Neural progenitor cell (in vitro differentiated cells): ENCODE measurements around the gene MYO15A. TPM values are rescaled to one million over a fixed set of nuclear protein-coding genes. Genes with fewer than 3 reads are reported as not detected.
A peak's percentile ranks its signal among the peaks of the same experiment; 100 is the strongest.

Experiments
- DNase-seq: peaks from one replicate; pipeline ENCODE4 v3.0.0-alpha.2; 2016; ENCODE audit warnings: low spot score
- H2AFZ ChIP-seq: fragments of 200-600 bp; sonication (generic); replicated peaks from 2 replicates; pipeline ENCODE4 v1.6.1; 2016; ENCODE audit warnings: antibody characterized with exemption
- H3F3A ChIP-seq: fragments of 200-600 bp; sonication (generic); 2 replicates; pipeline ENCODE4 v1.6.1; 2016; ENCODE audit warnings: antibody characterized with exemption, low read depth
- H3K27ac ChIP-seq: fragments of 200-600 bp; sonication (generic); 2 replicates; pipeline ENCODE4 v1.5.1; 2016; ENCODE audit warnings: mild to moderate bottlenecking
- H3K27me3 ChIP-seq: fragments of 200-600 bp; sonication (generic); 2 replicates; pipeline ENCODE4 v1.6.1; 2016; ENCODE audit warnings: mild to moderate bottlenecking, moderate library complexity
- H3K36me3 ChIP-seq: fragments of 200-600 bp; sonication (generic); 2 replicates; pipeline ENCODE4 v1.5.1; 2016
- H3K4me1 ChIP-seq: fragments of 200-600 bp; sonication (generic); 2 replicates; pipeline ENCODE4 v1.6.1; 2016; ENCODE audit warnings: mixed run types
- H3K4me2 ChIP-seq: fragments of 200-600 bp; sonication (generic); 2 replicates; pipeline ENCODE4 v1.6.1; 2016
- H3K4me3 ChIP-seq: fragments of 200-600 bp; sonication (generic); 2 replicates; pipeline ENCODE4 v1.5.1; 2016
- H3K79me2 ChIP-seq: fragments of 200-600 bp; sonication (generic); 2 replicates; pipeline ENCODE4 v1.6.1; 2016; ENCODE audit warnings: low read depth
- H3K9ac ChIP-seq: fragments of 200-600 bp; sonication (generic); 2 replicates; pipeline ENCODE4 v1.6.1; 2016
- H3K9me3 ChIP-seq: fragments of 200-600 bp; sonication (generic); 2 replicates; pipeline ENCODE4 v1.5.1; 2016; ENCODE audit warnings: low read depth
- H4K20me1 ChIP-seq: fragments of 200-600 bp; sonication (generic); 2 replicates; pipeline ENCODE4 v1.6.1; 2016; ENCODE audit warnings: low read depth
- H3K27ac Mint-ChIP-seq: 3 replicates; pipeline ENCODE4 v1.8.0; 2021; ENCODE audit warnings: mixed read lengths
- H3K27me3 Mint-ChIP-seq: 2 replicates; pipeline ENCODE4 v1.8.0; 2022; ENCODE audit warnings: low read depth, mild to moderate bottlenecking, inconsistent platforms, moderate library complexity, mixed read lengths; ENCODE audit not compliant: insufficient read depth
- H3K36me3 Mint-ChIP-seq: 3 replicates; pipeline ENCODE4 v1.8.0; 2021; ENCODE audit warnings: mixed read lengths
- H3K4me1 Mint-ChIP-seq: 3 replicates; pipeline ENCODE4 v1.8.0; 2021; ENCODE audit warnings: mixed read lengths
- H3K4me3 Mint-ChIP-seq: 3 replicates; pipeline ENCODE4 v1.8.0; 2021; ENCODE audit warnings: mild to moderate bottlenecking, moderate library complexity, mixed read lengths
- H3K9me3 Mint-ChIP-seq: 3 replicates; pipeline ENCODE4 v1.8.0; 2020; ENCODE audit warnings: mixed read lengths
- EZH2 ChIP-seq: fragments of 200-600 bp; sonication (generic); IDR thresholded peaks from 2 replicates; pipeline ENCODE4 v1.6.1; 2017; ENCODE audit warnings: antibody characterized with exemption, mild to moderate bottlenecking, moderate library complexity
- EZH2phosphoT487 ChIP-seq: fragments of 200-600 bp; sonication (generic); IDR thresholded peaks from 2 replicates; pipeline ENCODE4 v1.6.1; 2017; ENCODE audit warnings: antibody characterized with exemption
- total RNA-seq: library from RNA; depleted of rRNA; stranded (reverse); fragments of >200 nt; gene quantifications from 2 replicates; pipeline ENCODE4 v1.2.3, GENCODE V29; 2015; ENCODE audit warnings: low replicate concordance
- TF ChIP-seq, protein P1 (sequence below): fragments of 200-600 bp; sonication (generic); IDR thresholded peaks from 2 replicates; pipeline ENCODE4 v1.5.1; 2017; ENCODE audit warnings: antibody characterized with exemption, mild to moderate bottlenecking

MYO15A gene
- total RNA-seq, 1 donor from 2014 or later: 1.2 TPM

DNA sequence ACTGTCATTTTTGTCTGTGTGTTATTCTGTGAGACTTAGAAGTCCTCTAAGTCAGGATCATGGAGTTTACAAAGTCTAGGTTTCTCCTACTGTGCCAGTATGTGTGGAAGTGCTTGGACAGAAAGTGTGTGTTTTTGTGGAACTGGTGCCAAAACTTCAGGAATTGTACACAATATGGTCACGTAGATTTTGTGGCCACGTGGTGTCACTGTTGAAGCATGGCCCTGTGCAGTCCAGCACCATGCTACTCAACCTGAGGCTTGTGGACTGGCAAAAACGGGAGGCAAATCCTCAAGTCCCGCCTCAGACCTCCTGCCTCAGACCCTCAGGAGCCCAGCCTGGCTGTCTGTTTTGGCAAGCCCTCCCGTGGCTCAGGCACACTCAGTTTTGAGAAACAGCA is 58.3 kb downstream of the MYO15A start:
- Histone ChIP-seq H3K9ac (no peak overlapping the region), H3K9me3 (no peaks in the 10 kb centered on the region), H2AFZ (no peak overlapping the region), H3K4me3 (no peak overlapping the region), H3K4me2 (no peak overlapping the region), H4K20me1 (no peaks in the 10 kb centered on the region), H3K4me1 (no peaks in the 10 kb centered on the region), H3K36me3 (no peaks in the 10 kb centered on the region), H3K27ac (no peak overlapping the region), H3K79me2 (no peaks in the 10 kb centered on the region), H3K27me3 (no peaks in the 10 kb centered on the region), H3F3A (no peaks in the 10 kb centered on the region)
- H3K4me1 Mint-ChIP-seq: peaks cover 30% of the 10 kb centered on the region
- H3K27ac Mint-ChIP-seq: no peak overlapping the region
- no peaks in the 10 kb centered on the region for H3K36me3 Mint-ChIP-seq
- no peak for TF ChIP-seq EZH2
- TF ChIP-seq, protein P1, sequence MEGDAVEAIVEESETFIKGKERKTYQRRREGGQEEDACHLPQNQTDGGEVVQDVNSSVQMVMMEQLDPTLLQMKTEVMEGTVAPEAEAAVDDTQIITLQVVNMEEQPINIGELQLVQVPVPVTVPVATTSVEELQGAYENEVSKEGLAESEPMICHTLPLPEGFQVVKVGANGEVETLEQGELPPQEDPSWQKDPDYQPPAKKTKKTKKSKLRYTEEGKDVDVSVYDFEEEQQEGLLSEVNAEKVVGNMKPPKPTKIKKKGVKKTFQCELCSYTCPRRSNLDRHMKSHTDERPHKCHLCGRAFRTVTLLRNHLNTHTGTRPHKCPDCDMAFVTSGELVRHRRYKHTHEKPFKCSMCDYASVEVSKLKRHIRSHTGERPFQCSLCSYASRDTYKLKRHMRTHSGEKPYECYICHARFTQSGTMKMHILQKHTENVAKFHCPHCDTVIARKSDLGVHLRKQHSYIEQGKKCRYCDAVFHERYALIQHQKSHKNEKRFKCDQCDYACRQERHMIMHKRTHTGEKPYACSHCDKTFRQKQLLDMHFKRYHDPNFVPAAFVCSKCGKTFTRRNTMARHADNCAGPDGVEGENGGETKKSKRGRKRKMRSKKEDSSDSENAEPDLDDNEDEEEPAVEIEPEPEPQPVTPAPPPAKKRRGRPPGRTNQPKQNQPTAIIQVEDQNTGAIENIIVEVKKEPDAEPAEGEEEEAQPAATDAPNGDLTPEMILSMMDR: peak; percentile 35
- DNase-seq: no peak
- no peaks in the 10 kb centered on the region for H3K9me3 Mint-ChIP-seq
- H3K4me3 Mint-ChIP-seq: no peak overlapping the region
- H3K27me3 Mint-ChIP-seq: peaks cover 9% of the 10 kb centered on the region

DNA sequence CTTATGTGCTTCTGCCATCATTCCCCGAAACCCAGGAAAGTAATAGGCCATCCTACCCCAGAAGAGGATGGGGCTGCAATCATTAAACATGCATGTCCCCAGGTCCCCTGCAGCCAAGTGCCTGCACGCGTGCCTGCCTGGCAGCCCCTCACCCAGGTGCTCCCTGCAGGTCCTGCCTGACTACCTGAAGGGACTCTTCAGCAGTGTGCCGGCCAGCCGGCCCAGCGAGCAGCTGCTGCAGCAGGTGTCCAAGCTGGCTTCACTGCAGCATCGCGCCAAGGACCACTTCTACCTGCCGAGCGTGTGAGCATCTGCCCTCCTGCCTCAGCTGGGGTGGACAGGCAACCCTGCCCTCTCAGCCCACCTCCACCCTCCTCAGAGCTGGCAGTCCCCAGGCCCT is 58.9 kb downstream of the MYO15A start:
- Mint-ChIP-seq H3K27ac (peak overlapping the region; percentile 32), H3K4me1 (peaks cover 25% of the 10 kb centered on the region), H3K36me3 (no peaks in the 10 kb centered on the region), H3K9me3 (no peaks in the 10 kb centered on the region), H3K4me3 (no peak overlapping the region), H3K27me3 (peaks cover 9% of the 10 kb centered on the region)
- no peaks in the 10 kb centered on the region for H4K20me1 ChIP-seq
- H2AFZ ChIP-seq: no peak overlapping the region
- H3K9ac ChIP-seq: no peak overlapping the region
- no peaks in the 10 kb centered on the region for H3K9me3 ChIP-seq
- no peaks in the 10 kb centered on the region for H3F3A ChIP-seq
- H3K79me2 ChIP-seq: no peaks in the 10 kb centered on the region
- no peaks in the 10 kb centered on the region for H3K36me3 ChIP-seq
- no peak overlapping the region for H3K4me2 ChIP-seq
- H3K4me1 ChIP-seq: no peaks in the 10 kb centered on the region
- TF ChIP-seq EZH2phosphoT487: no peak
- no peak for TF ChIP-seq EZH2
- TF ChIP-seq, protein P1: no peak
- H3K27me3 ChIP-seq: no peaks in the 10 kb centered on the region
- H3K27ac ChIP-seq: no peak overlapping the region
- DNase-seq: no peak
- no peak overlapping the region for H3K4me3 ChIP-seq

DNA sequence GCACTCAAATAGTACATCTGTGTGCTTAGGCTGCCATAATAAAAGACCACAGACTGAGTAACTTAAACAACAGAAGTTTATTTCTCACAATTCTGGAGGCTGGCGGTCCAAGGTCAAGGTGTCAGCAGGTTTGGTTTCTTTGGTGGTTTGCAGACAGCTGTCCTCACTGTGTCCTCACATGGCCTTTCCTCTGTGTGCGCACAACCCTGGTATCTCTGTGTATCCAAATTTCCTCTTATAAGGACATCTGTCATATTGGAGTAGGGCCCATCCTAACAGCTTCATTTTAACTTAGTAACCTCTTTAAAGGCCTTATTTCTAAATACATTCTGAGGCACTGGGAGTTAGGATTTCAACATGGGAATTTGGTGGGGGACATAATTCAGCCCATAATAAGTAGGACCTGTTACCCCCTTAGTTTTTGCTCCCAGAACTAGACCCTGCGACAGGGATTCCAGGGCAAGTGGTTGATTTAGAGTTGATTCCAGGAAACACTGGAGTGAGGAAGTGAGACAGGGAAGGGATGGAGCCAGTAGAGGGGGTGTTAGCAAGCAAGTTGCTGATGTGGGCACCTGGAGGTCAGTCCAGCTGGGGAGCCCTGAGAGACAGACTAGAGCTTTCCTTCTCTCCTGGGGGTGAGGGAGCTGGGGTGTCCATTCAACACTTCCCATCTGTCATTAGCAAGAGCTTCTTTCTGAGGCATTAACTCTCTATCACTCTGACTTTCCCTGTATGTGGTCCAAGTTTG is 64.1 kb downstream of the MYO15A start:
- H3K79me2 ChIP-seq: no peaks in the 10 kb centered on the region
- DNase-seq: no peak
- no peak overlapping the region for H3K4me3 Mint-ChIP-seq
- no peak overlapping the region for H3K4me3 ChIP-seq
- H3F3A ChIP-seq: peaks cover 9% of the 10 kb centered on the region
- no peak for TF ChIP-seq EZH2phosphoT487
- TF ChIP-seq, protein P1: no peak
- no peak for TF ChIP-seq EZH2
- no peaks in the 10 kb centered on the region for H3K36me3 ChIP-seq
- peaks cover 19% of the 10 kb centered on the region for H3K4me1 Mint-ChIP-seq
- H3K27me3 ChIP-seq: no peaks in the 10 kb centered on the region
- peaks cover 7% of the 10 kb centered on the region for H3K27me3 Mint-ChIP-seq
- no peak overlapping the region for H2AFZ ChIP-seq
- no peaks in the 10 kb centered on the region for H4K20me1 ChIP-seq
- H3K36me3 Mint-ChIP-seq: no peaks in the 10 kb centered on the region
- no peak overlapping the region for H3K27ac Mint-ChIP-seq
- H3K9me3 ChIP-seq: no peaks in the 10 kb centered on the region
- H3K4me1 ChIP-seq: peaks cover 14% of the 10 kb centered on the region
- no peak overlapping the region for H3K27ac ChIP-seq
- H3K9ac ChIP-seq: no peak overlapping the region
- no peaks in the 10 kb centered on the region for H3K9me3 Mint-ChIP-seq
- no peak overlapping the region for H3K4me2 ChIP-seq
